ENCODE results near the gene RNGTT. TPM values are rescaled to one million over a fixed set of nuclear protein-coding genes. Genes with fewer than 3 reads are reported as not detected.

The RNGTT gene
- total and polyA plus RNA-seq, 9 donors = 7.5 to 16.4 (median 10.5) TPM

DNA sequence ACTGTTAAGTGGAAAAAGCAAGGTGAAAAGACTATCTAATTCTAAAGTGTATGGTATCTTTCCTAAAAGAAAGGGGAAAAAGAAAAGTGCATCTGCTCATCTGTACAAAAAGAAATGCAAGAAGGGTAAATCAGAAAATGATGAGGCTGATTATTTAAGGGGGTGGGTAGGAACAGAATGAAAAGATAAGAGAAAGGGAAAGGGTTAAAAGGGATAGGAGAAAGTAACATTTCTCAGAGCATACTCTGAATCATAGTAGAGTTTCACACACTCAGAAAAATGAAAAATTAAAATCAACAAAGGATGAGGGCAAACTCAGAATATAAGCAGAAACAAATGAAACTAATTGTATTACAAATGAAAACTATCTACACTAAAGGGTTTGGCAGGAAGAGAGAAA, 79.1 kb downstream of the RNGTT start:
- H3K27me3 ChIP-seq (ENCODE audit: control insufficient read depth, insufficient read depth, low read length) = no peaks in the 10 kb centered on the region
- peaks cover 2% of the 10 kb centered on the region for H3K36me3 ChIP-seq (ENCODE audit: control insufficient read depth, insufficient read depth, low read length)
- no peak overlapping the region for H3K27ac ChIP-seq (ENCODE audit: low read length)
- no peak overlapping the region for H3K4me3 ChIP-seq (ENCODE audit: low read length)
- H3K4me1 ChIP-seq (ENCODE audit: control insufficient read depth, insufficient read depth, low read length) = no peaks in the 10 kb centered on the region
- H3K9me3 ChIP-seq (replicated peaks; ENCODE audit: control insufficient read depth, low read depth, low read length) = peaks cover 2% of the 10 kb centered on the region
- DNase-seq = no peak

DNA sequence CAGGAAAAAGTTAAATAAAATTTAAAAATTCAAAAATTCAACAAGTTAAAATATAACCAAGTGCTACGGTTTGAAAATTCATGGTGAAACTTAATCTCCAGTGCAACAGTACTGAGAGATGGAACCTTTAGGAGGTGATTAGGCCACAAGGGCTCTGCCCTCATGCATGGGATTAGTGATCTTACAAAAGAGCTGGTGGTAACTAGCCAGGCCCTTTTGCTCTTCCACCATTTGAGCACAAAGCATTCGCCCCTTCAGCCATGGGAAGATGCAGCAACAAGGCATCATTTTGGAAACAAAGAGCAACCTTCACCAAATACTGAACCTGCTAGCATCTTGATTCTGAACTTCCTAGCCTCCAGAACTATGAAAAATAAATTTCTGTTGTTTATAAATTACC, 80.9 kb downstream of the RNGTT start:
- no CpG with 5 or more reads among the region's 2 CpGs for WGBS (ENCODE audit: insufficient coverage)

DNA sequence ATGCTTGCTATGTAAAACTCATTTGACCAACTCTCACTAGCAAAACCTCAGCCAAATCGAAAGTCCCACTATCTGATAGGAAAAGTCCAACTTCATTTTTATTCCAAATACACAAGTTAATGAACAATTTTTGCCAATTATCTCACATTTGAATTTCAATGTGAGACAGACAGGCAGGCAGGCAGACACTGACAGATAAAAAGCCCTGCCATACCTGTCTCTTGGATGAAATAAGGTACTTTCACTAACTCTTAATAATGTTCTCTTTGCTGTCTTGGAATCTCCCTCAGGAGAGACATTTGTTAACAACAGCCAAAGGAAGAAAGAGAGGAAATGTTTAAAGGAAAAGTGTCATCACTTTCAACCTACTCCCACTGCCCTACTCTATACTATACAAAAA, 82.0 kb downstream of the RNGTT start:
- H3K27ac ChIP-seq (ENCODE audit: low read length) = no peak overlapping the region
- peak; percentile 25 for DNase-seq
- no peak overlapping the region for H3K4me3 ChIP-seq (ENCODE audit: low read length)
- peaks cover 2% of the 10 kb centered on the region for H3K36me3 ChIP-seq (ENCODE audit: control insufficient read depth, insufficient read depth, low read length)
- 17% methylated on average over 1 of the region's 1 CpG for WGBS (ENCODE audit: insufficient coverage)
- H3K27me3 ChIP-seq (ENCODE audit: control insufficient read depth, insufficient read depth, low read length) = no peaks in the 10 kb centered on the region
- peaks cover 2% of the 10 kb centered on the region for H3K9me3 ChIP-seq (replicated peaks; ENCODE audit: control insufficient read depth, low read depth, low read length)
- H3K4me1 ChIP-seq (ENCODE audit: control insufficient read depth, insufficient read depth, low read length) = no peaks in the 10 kb centered on the region

More for the DNA sequence above, 80.9 kb downstream of the RNGTT start:
- Histone ChIP-seq H3K4me3 (ENCODE audit: low read length) (no peak overlapping the region), H3K4me1 (ENCODE audit: control insufficient read depth, insufficient read depth, low read length) (no peaks in the 10 kb centered on the region), H3K9me3 (replicated peaks; ENCODE audit: control insufficient read depth, low read depth, low read length) (peaks cover 2% of the 10 kb centered on the region), H3K27ac (ENCODE audit: low read length) (no peak overlapping the region), H3K27me3 (ENCODE audit: control insufficient read depth, insufficient read depth, low read length) (no peaks in the 10 kb centered on the region), H3K36me3 (ENCODE audit: control insufficient read depth, insufficient read depth, low read length) (peaks cover 2% of the 10 kb centered on the region)
- no peak for DNase-seq

DNA sequence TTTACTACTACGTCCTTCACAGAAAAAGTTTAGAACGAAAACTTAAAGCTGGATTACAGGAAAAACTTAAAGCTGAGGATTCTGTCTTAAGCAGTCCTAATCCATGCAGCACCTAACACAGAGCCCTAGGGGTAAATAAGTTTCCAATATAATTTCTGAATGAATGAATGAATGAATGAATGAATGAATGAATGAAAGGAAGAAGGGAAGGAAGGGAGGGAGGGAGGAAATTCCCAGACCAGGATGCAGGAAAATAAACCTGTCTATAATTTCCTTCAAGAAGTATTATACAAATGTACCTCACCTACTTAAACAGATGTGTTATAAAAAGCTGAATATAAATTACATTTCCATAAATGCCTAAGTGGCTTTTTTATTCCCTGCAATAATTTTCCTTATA, 83.4 kb downstream of the RNGTT start:
- H3K4me1 ChIP-seq (ENCODE audit: control insufficient read depth, insufficient read depth, low read length) = no peaks in the 10 kb centered on the region
- no peak overlapping the region for H3K4me3 ChIP-seq (ENCODE audit: low read length)
- WGBS (ENCODE audit: insufficient coverage) = no CpG with 5 or more reads among the region's 2 CpGs
- no peaks in the 10 kb centered on the region for H3K27me3 ChIP-seq (ENCODE audit: control insufficient read depth, insufficient read depth, low read length)
- no peak for DNase-seq
- H3K36me3 ChIP-seq (ENCODE audit: control insufficient read depth, insufficient read depth, low read length) = no peaks in the 10 kb centered on the region
- H3K9me3 ChIP-seq (replicated peaks; ENCODE audit: control insufficient read depth, low read depth, low read length) = peaks cover 1% of the 10 kb centered on the region
- no peak overlapping the region for H3K27ac ChIP-seq (ENCODE audit: low read length)

DNA sequence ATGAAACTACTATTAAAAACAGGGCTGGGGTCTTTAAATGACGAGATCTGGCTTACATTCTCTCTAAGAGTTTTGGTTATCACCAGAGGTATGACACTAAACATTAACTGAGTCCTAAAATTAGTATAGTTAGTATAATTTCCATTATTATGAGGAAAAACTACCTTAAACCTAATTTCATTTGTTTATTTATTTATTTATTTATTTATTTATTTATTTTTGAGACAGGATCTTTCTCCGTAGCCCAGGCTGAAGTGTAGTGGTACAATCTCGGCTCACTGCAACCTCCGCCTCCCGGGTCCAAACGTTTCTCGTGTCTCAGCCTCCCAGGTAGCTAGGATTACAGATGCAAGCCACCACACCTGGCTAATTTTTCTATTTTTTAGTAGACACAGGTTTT, 85.5 kb downstream of the RNGTT start:
- Histone ChIP-seq H3K36me3 (ENCODE audit: control insufficient read depth, insufficient read depth, low read length) (no peaks in the 10 kb centered on the region), H3K27ac (ENCODE audit: low read length) (no peak overlapping the region), H3K9me3 (replicated peaks; ENCODE audit: control insufficient read depth, low read depth, low read length) (no peaks in the 10 kb centered on the region), H3K4me1 (ENCODE audit: control insufficient read depth, insufficient read depth, low read length) (no peaks in the 10 kb centered on the region), H3K4me3 (ENCODE audit: low read length) (no peak overlapping the region), H3K27me3 (ENCODE audit: control insufficient read depth, insufficient read depth, low read length) (no peaks in the 10 kb centered on the region)
- 80% methylated on average over 2 of the region's 7 CpGs for WGBS (ENCODE audit: insufficient coverage)
- no peak for DNase-seq

DNA sequence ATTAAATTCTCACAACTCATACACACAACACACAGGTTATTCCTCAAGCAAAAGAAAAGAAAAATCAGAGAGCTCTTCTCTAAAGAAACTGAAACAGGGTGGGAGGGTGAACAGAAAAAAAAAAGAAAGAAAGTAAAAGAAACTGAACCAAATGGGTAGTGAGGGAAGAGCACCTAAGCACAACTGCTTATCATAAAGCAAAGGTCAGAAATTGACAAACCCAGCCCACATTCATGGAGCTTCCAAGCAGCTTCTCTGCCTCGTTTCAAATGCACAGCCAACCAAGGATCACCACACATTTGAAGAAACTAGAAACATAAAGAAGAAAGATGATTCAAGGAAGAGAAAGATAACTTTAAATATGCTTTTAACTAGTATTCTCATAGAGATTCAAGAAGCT, 90.5 kb downstream of the RNGTT start:
- Histone ChIP-seq H3K36me3 (ENCODE audit: control insufficient read depth, insufficient read depth, low read length) (no peaks in the 10 kb centered on the region), H3K9me3 (replicated peaks; ENCODE audit: control insufficient read depth, low read depth, low read length) (no peaks in the 10 kb centered on the region), H3K4me1 (ENCODE audit: control insufficient read depth, insufficient read depth, low read length) (no peaks in the 10 kb centered on the region), H3K27me3 (ENCODE audit: control insufficient read depth, insufficient read depth, low read length) (no peaks in the 10 kb centered on the region), H3K4me3 (ENCODE audit: low read length) (no peak overlapping the region), H3K27ac (ENCODE audit: low read length) (no peak overlapping the region)
- no CpG with 5 or more reads among the region's 1 CpG for WGBS (ENCODE audit: insufficient coverage)
- DNase-seq = no peak

DNA sequence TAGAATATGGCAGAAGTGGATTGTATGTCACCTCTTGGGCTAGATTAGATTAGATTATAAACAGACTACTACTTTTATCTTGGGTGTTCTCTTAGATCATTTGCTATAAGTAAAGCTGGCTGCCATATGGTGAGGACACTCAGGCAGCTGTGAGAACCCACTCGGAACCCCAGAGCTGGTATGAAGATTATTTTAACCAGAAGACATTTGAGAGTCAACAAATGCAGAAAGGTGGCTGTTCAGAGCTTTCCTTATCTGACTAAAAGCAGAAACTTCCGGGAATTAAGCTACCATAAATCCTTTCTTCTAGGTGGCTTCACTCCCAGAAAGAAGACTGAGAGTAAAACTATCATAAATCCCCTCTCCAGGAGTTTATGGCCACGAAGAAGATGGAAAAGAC, 91.9 kb downstream of the RNGTT start:
- Histone ChIP-seq H3K4me1 (ENCODE audit: control insufficient read depth, insufficient read depth, low read length) (no peaks in the 10 kb centered on the region), H3K4me3 (ENCODE audit: low read length) (no peak overlapping the region), H3K9me3 (replicated peaks; ENCODE audit: control insufficient read depth, low read depth, low read length) (no peaks in the 10 kb centered on the region), H3K27ac (ENCODE audit: low read length) (no peak overlapping the region), H3K27me3 (ENCODE audit: control insufficient read depth, insufficient read depth, low read length) (no peaks in the 10 kb centered on the region), H3K36me3 (ENCODE audit: control insufficient read depth, insufficient read depth, low read length) (no peaks in the 10 kb centered on the region)
- WGBS (ENCODE audit: insufficient coverage) = 0% methylated on average over 1 of the region's 3 CpGs
- DNase-seq = no peak

DNA sequence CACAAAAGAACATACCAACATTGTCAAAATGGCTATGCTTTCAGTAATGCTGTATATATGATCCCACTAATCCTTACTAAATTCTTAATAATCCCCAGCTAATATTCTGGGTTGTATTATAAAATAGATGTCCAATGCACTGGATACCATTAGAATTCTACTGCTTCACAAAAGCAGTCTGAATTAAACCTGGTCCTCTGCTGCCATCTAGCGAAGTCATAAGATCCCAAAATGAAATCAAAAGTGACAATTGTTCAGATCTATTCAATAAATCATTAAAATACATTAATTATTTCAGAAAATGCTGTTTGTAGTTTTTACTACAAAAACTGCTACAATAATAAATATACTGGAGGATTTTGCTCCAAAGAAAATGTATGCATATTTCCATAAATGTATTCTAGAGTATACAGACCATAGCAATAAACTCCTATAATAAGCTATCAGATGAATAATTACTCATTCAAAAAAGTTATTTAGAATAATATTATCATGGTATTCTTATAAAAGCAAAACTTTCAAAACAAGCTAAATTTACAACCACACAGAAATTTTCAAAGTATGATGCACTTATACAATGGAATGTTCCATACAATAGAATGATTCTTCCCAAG, 92.6 kb downstream of the RNGTT start:
- H3K9me3 ChIP-seq (replicated peaks; ENCODE audit: control insufficient read depth, low read depth, low read length) = no peaks in the 10 kb centered on the region
- H3K36me3 ChIP-seq (ENCODE audit: control insufficient read depth, insufficient read depth, low read length) = no peaks in the 10 kb centered on the region
- peak; percentile 76 for DNase-seq
- no peaks in the 10 kb centered on the region for H3K4me1 ChIP-seq (ENCODE audit: control insufficient read depth, insufficient read depth, low read length)
- H3K27ac ChIP-seq (ENCODE audit: low read length) = no peak overlapping the region
- no peaks in the 10 kb centered on the region for H3K27me3 ChIP-seq (ENCODE audit: control insufficient read depth, insufficient read depth, low read length)
- H3K4me3 ChIP-seq (ENCODE audit: low read length) = no peak overlapping the region
- no CpG with 5 or more reads among the region's 1 CpG for WGBS (ENCODE audit: insufficient coverage)

DNA sequence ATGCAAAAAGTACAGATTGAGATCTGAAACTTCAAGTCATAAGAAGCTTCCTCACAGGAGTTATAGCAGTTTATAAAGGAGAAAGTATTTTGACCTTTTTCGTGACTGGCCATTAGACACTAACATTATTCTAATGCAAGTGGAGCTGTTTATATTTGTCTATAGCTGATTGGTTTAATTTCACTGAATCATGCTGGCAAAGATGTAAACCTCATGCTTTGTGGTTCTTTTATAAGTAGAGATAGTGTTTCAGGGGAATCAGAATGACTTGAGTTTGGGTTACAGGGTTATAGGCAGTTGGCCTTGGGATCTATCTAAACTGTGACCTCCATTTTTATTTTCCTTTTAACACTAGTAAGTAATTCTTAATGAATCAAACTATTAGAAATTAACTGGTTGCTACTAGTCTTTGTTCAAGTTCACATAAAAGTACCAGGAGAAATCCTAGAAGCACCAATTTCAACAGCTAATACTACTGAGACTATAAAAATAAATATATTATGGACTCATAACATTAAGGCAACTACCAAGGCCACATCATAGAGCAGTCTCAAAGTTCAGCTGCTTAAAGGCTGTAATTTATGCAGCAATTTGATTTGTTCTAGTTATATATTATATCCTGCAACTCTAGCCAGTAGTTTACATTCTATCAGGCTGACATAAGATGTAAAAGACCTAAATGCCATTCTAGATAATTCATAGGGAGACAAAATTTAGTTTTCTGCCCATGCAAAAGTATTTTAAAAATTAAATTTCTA, 94.0 kb downstream of the RNGTT start:
- no CpG with 5 or more reads among the region's 1 CpG for WGBS (ENCODE audit: insufficient coverage)

DNA sequence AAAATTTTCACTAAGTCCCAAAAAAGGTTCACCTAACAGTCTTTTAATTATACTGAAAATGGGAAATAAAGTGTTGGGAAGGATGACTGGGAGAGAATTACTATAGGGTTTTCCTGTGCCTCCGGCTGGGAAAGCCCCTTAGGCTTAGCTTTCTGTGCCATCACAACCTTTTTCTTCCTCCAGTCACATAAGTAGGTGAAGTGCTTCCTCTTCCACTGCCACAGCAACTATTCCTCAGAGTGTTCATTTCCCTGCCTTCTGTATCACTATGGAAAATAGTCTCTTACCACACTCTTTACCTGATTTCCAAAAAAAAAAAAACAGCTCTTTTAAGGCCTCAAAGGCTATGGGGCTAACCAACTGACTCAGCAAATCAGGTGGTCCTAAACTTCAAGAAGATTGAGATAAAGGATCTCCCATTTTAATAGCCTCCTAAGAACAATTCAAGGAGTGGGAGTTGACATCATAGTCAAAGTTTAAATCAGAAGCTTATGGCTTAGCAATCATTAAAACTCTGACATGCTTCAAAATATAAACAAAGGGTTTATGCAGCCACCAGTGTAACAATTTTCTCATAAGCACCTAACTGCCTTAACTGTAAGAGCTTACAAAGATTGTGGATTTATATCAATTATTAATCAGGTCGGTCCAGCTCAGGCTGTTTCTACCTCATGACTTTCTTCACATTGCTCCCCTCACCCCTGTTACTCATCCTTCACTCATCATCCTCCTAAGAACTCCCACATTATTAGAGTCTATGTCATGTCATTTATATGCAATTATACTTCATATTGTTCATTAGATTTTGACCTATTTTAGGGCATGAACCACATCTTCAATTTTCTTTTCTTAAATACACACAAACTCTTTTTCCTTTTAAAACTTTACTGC, 95.3 kb downstream of the RNGTT start:
- Histone ChIP-seq H3K4me3 (ENCODE audit: low read length) (no peak overlapping the region), H3K4me1 (ENCODE audit: control insufficient read depth, insufficient read depth, low read length) (no peaks in the 10 kb centered on the region), H3K27ac (ENCODE audit: low read length) (no peak overlapping the region), H3K27me3 (ENCODE audit: control insufficient read depth, insufficient read depth, low read length) (no peaks in the 10 kb centered on the region), H3K9me3 (replicated peaks; ENCODE audit: control insufficient read depth, low read depth, low read length) (no peaks in the 10 kb centered on the region), H3K36me3 (ENCODE audit: control insufficient read depth, insufficient read depth, low read length) (no peaks in the 10 kb centered on the region)
- no peak for DNase-seq
- WGBS (ENCODE audit: insufficient coverage) = no CpG with 5 or more reads among the region's 2 CpGs

More for the DNA sequence above, 94.0 kb downstream of the RNGTT start:
- no peaks in the 10 kb centered on the region for H3K27me3 ChIP-seq (ENCODE audit: control insufficient read depth, insufficient read depth, low read length)
- no peaks in the 10 kb centered on the region for H3K9me3 ChIP-seq (replicated peaks; ENCODE audit: control insufficient read depth, low read depth, low read length)
- H3K36me3 ChIP-seq (ENCODE audit: control insufficient read depth, insufficient read depth, low read length) = no peaks in the 10 kb centered on the region
- no peak overlapping the region for H3K4me3 ChIP-seq (ENCODE audit: low read length)
- DNase-seq = no peak
- H3K4me1 ChIP-seq (ENCODE audit: control insufficient read depth, insufficient read depth, low read length) = no peaks in the 10 kb centered on the region
- H3K27ac ChIP-seq (ENCODE audit: low read length) = no peak overlapping the region

Measured in muscle of leg (tissue), 11 donors.